HL-60 (cell line): ENCODE measurements around the gene RHOBTB1.

Source experiments
- DNase-seq, 2 experiments: peaks; one replicate each; pipeline ENCODE4 v3.0.0-alpha.2; 2010 to 2020; ENCODE audit warnings: low read depth in 1 of 2, low spot score in 1 of 2
- H3K27ac ChIP-seq: fragments of 250-450 bp; sonication (Bioruptor Pico); replicated peaks from 2 replicates; pipeline ENCODE4 v1.5.1; 2020; ENCODE audit warnings: mild to moderate bottlenecking, moderate library complexity
- H3K27me3 ChIP-seq: fragments of 250-450 bp; sonication (Bioruptor Pico); 2 replicates; pipeline ENCODE4 v1.5.1; 2021; ENCODE audit warnings: mild to moderate bottlenecking, moderate library complexity; ENCODE audit not compliant: insufficient read depth, poor library complexity, severe bottlenecking
- H3K4me3 ChIP-seq: replicated peaks from 2 replicates; pipeline ENCODE4 v1.5.1; 2011; ENCODE audit warnings: mild to moderate bottlenecking, control low read depth, low read length; ENCODE audit not compliant: insufficient read depth
- CTCF ChIP-seq: IDR thresholded peaks from one replicate; pipeline ENCODE4 v1.5.1; 2011; ENCODE audit warnings: low read length, control low read depth, inconsistent platforms; ENCODE audit not compliant: insufficient read depth
- GABPA ChIP-seq: IDR thresholded peaks from 2 replicates; pipeline ENCODE4 v1.6.1; 2012; ENCODE audit warnings: low read depth
- POLR2AphosphoS5 ChIP-seq: IDR thresholded peaks from 2 replicates; pipeline ENCODE4 v1.6.1; 2012; ENCODE audit warnings: low read depth
- REST ChIP-seq: IDR thresholded peaks from 2 replicates; pipeline ENCODE4 v1.6.1; 2012; ENCODE audit warnings: low read depth; ENCODE audit not compliant: insufficient replicate concordance
- SPI1 ChIP-seq: IDR thresholded peaks from 2 replicates; pipeline ENCODE4 v1.6.1; 2012; ENCODE audit warnings: low read depth, mild to moderate bottlenecking, borderline replicate concordance

The RHOBTB1 gene

GRCh38 chr10:60986791-60987190, 42.8 kb upstream of the RHOBTB1 start:
- H3K27me3 ChIP-seq: no peaks in the 10 kb centered on the region
- no peak overlapping the region for H3K27ac ChIP-seq
- DNase-seq: no peak

GRCh38 chr10:60985951-60986350, 42.0 kb upstream of the RHOBTB1 start:
- DNase-seq: no peak
- Histone ChIP-seq H3K4me3 (no peak overlapping the region), H3K27ac (no peak overlapping the region), H3K27me3 (no peaks in the 10 kb centered on the region)
- TF ChIP-seq GABPA (no peak), CTCF (no peak), POLR2AphosphoS5 (no peak), SPI1 (no peak), REST (no peak)

More at GRCh38 chr10:60986791-60987190, 42.8 kb upstream of the RHOBTB1 start:
- TF ChIP-seq POLR2AphosphoS5 (no peak), GABPA (no peak), REST (no peak), CTCF (no peak), SPI1 (no peak)
- no peak overlapping the region for H3K4me3 ChIP-seq

- Histone ChIP-seq H3K27me3 (peaks cover 3% of the 10 kb centered on the region), H3K27ac (no peak overlapping the region), H3K4me3 (no peak overlapping the region)
- DNase-seq: no peak
- TF ChIP-seq CTCF: no peak
- TF ChIP-seq POLR2AphosphoS5: no peak
- no peak for TF ChIP-seq SPI1
- no peak for TF ChIP-seq GABPA
- no peak for TF ChIP-seq REST
Measured at GRCh38 chr10:60980997-60981396, 37.0 kb upstream of the RHOBTB1 start.
